Skeletal muscle tissue (tissue), 4 donors: ENCODE measurements around the gene IFITM1. TPM values are rescaled to one million over a fixed set of nuclear protein-coding genes. Genes with fewer than 3 reads are reported as not detected.
"Not testable (repeated sequence)": the region's sequence is repeated elsewhere in the genome, so short reads cannot be mapped to it uniquely, and the experiment has no call there.

ENCODE experiments used
- H3K27ac ChIP-seq: one replicate; pipeline ENCODE4 v1.7.0; 2013; ENCODE audit warnings: mild to moderate bottlenecking, low read depth, low read length, inconsistent platforms
- H3K27me3 ChIP-seq, 3 donors: one replicate each; pipeline ENCODE4 v1.7.0; 2013; ENCODE audit warnings: low read length in 3 of 3; ENCODE audit not compliant: control insufficient read depth in 3 of 3, insufficient read depth in 3 of 3
- H3K36me3 ChIP-seq, 3 donors: one replicate each; pipeline ENCODE4 v1.7.0; 2013; ENCODE audit warnings: low read length in 3 of 3; ENCODE audit not compliant: control insufficient read depth in 3 of 3, insufficient read depth in 3 of 3
- H3K4me1 ChIP-seq, 3 donors: one replicate each; pipeline ENCODE4 v1.7.0; 2013; ENCODE audit warnings: low read length in 3 of 3, mild to moderate bottlenecking in 3 of 3; ENCODE audit not compliant: control insufficient read depth in 3 of 3, insufficient read depth in 3 of 3
- H3K4me3 ChIP-seq, 3 donors: one replicate each; pipeline ENCODE4 v1.7.0; 2013; ENCODE audit warnings: low read length in 3 of 3
- H3K9ac ChIP-seq, 3 donors: one replicate each; pipeline ENCODE4 v1.7.0; 2013; ENCODE audit warnings: low read length in 3 of 3, mild to moderate bottlenecking in 3 of 3, moderate library complexity in 2 of 3, low read depth in 1 of 3
- H3K9me3 ChIP-seq, 3 donors: one replicate each; pipeline ENCODE4 v1.7.0; 2013; ENCODE audit warnings: low read length in 3 of 3; ENCODE audit not compliant: control insufficient read depth in 3 of 3
- total RNA-seq: library from RNA; depleted of rRNA; stranded (reverse); fragments of >200 nt; gene quantifications from one replicate; pipeline ENCODE4 v1.2.3, GENCODE V29; 2014
- donor health status: Osteomylitis.

IFITM1 gene
- total RNA-seq, 1 donor from 2014 or later, result 13.0 TPM

GRCh38 chr11:349270-349954, 35.6 kb downstream of the IFITM1 start:
- H3K9me3 ChIP-seq, H3K36me3 ChIP-seq, H3K4me3 ChIP-seq, H3K27ac ChIP-seq, H3K9ac ChIP-seq: not testable (repeated sequence)
- Histone ChIP-seq H3K27me3 (peaks cover 0 to 11% (median 2%) of the 10 kb centered on the region in 3 donors), H3K4me1 (peaks cover 16 to 19% (median 18%) of the 10 kb centered on the region in 3 donors)

- not testable (repeated sequence) for H3K36me3 ChIP-seq, H3K9me3 ChIP-seq, H3K9ac ChIP-seq, H3K4me3 ChIP-seq
- Histone ChIP-seq H3K4me1 (peaks cover 17 to 20% (median 20%) of the 10 kb centered on the region in 3 donors), H3K27ac (peak overlapping the region; percentile 36), H3K27me3 (peaks cover 0 to 11% (median 2%) of the 10 kb centered on the region in 3 donors)
Observed at GRCh38 chr11:350033-350722, 36.3 kb downstream of the IFITM1 start.

- Histone ChIP-seq H3K9ac (peak overlapping the region in 1 of 3 donors; percentile 25), H3K4me1 (peaks cover 24 to 26% (median 25%) of the 10 kb centered on the region in 3 donors), H3K4me3 (peak overlapping the region in 1 of 3 donors; percentile 31), H3K9me3 (no peaks in the 10 kb centered on the region), H3K27ac (peak overlapping the region; percentile 36), H3K27me3 (peaks cover 0 to 11% (median 2%) of the 10 kb centered on the region in 3 donors), H3K36me3 (no peaks in the 10 kb centered on the region)
Observed at GRCh38 chr11:350723-351255, 36.9 kb downstream of the IFITM1 start.

DNA sequence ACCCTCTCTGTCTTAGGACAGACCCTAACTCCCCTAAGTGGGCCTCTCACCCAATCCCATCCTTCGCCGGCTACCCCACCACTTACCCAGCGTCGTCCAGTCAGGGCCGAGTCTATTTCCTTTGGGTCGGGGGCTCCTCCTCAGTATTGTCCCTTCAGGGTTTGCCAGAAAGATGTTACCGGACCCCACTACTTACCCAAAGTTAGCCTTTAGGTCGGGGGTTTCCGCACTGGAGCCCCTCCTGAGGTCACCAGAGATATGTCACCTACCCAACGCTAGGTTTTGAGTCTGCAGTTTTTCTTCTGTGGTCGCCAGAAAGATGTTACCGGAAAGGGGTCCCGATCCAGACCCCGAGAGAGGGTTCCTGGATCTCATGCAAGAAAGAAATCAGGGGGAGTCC, 37.6 kb downstream of the IFITM1 start:
- Histone ChIP-seq H3K27ac (peak overlapping the region; percentile 36), H3K4me3 (peak overlapping the region in 1 of 3 donors; percentile 31), H3K4me1 (peaks cover 24 to 26% (median 25%) of the 10 kb centered on the region in 3 donors), H3K27me3 (peaks cover 0 to 11% (median 1%) of the 10 kb centered on the region in 3 donors), H3K36me3 (no peaks in the 10 kb centered on the region), H3K9me3 (no peaks in the 10 kb centered on the region), H3K9ac (no peak overlapping the region)

- Histone ChIP-seq H3K9ac (peak overlapping the region in 1 of 3 donors; percentile 50), H3K4me3 (no peak overlapping the region), H3K27ac (peak overlapping the region; percentile 98), H3K27me3 (peaks cover 0 to 17% (median 12%) of the 10 kb centered on the region in 3 donors), H3K4me1 (peaks cover 24 to 26% (median 25%) of the 10 kb centered on the region in 3 donors), H3K9me3 (no peaks in the 10 kb centered on the region), H3K36me3 (no peaks in the 10 kb centered on the region)
Observed at GRCh38 chr11:352456-353031, 38.7 kb downstream of the IFITM1 start.

GRCh38 chr11:353179-353873, 39.5 kb downstream of the IFITM1 start:
- Histone ChIP-seq H3K9me3 (no peaks in the 10 kb centered on the region), H3K4me3 (peak overlapping the region in 2 of 3 donors; percentile 2 to 7), H3K9ac (peak overlapping the region in 2 of 3 donors; percentile 5 to 50), H3K4me1 (peaks cover 24 to 27% (median 26%) of the 10 kb centered on the region in 3 donors), H3K27ac (peak overlapping the region; percentile 98), H3K27me3 (peaks cover 0 to 24% (median 16%) of the 10 kb centered on the region in 3 donors), H3K36me3 (no peaks in the 10 kb centered on the region)

DNA sequence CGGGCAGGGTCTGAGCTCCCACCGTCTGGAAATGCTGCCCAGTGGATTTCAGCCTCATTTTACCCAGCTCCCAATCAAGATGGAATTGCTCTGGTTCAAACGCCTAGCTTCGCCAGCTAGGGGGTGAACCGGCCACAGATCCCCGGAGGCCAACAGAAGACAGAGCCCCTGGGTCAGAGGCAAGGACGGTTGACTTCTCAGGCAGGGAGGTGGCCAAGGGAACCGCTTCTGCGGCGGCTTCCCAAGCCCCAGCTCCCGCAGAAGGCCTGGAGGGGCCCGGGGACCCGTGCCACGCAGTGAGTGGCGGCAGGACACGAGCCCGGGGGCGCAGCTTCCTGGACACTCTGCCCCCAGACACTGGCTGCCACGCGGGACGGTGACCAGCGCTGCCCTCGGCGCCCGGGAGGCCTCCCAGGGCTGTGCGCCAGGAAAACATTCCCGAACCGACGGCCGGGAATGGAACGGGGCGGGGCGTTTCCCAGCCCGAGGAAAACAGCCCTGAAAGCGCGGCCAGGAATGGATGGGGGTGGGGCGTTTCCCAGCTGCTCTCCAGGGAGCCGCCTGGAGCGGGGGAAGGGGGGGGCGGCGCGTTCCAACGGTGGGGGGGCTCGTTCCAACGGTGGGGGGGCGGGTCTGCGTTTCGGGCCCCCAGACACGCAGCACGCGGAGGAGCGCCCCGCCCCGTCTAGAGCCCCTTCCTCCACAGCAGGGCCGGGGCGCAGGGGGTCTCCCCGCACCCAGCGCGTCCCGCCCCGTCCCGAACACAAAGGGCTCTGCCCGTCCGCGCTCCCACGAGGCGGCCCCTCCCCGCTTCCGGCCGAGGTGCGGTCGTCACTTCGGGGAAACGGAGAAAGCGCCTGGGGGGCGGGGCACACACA, 42.0 kb downstream of the IFITM1 start:
- Histone ChIP-seq H3K27ac (peak overlapping the region; percentile 98), H3K4me3 (peak overlapping the region; percentile 43 to 65 (median 60)), H3K4me1 (peaks cover 20 to 26% (median 22%) of the 10 kb centered on the region in 3 donors), H3K27me3 (peaks cover 15 to 23% (median 21%) of the 10 kb centered on the region in 3 donors), H3K9me3 (peaks cover 0 to 2% (median 0%) of the 10 kb centered on the region in 3 donors), H3K36me3 (no peaks in the 10 kb centered on the region), H3K9ac (peak overlapping the region; percentile 65 to 79 (median 67))

- Histone ChIP-seq H3K9ac (no peak overlapping the region), H3K9me3 (peaks cover 0 to 2% (median 0%) of the 10 kb centered on the region in 3 donors), H3K4me1 (peaks cover 20 to 26% (median 22%) of the 10 kb centered on the region in 3 donors), H3K4me3 (no peak overlapping the region), H3K36me3 (no peaks in the 10 kb centered on the region), H3K27me3 (peaks cover 16 to 23% (median 19%) of the 10 kb centered on the region in 3 donors), H3K27ac (no peak overlapping the region)
Observed at GRCh38 chr11:356610-357009, 42.8 kb downstream of the IFITM1 start.
